ENCODE data around the gene UGT1A8. TPM values are rescaled to one million over a fixed set of nuclear protein-coding genes. Genes with fewer than 3 reads are reported as not detected.

The UGT1A8 gene
- total and polyA plus RNA-seq, 2 experiments from 2014 or later: 0.10 TPM; not detected in 1

DNA sequence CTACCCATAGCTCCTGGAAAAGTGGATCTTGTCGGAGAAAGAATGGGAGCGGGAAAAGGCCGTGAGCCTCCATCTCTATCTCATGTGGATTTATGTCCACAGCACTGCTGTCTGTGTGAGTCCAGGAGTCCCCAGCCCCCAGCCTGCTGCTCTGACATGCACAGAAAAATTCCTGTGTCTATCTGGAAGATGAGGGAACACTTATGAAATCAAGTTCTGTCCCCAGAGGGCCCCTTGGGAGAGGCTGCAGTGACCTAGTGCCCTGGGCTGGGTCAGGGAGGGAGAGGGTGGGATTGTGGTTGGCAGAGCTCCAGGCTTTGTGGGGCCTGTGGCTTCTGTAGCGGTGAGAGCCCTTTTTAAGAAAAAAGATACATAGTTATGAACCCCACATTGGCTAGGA lies 199.3 kb downstream of the UGT1A8 start:
- Histone ChIP-seq H3K9me3 (ENCODE audit: low read depth) (no peaks in the 10 kb centered on the region), H3K27me3 (no peaks in the 10 kb centered on the region), H3K9me2 (replicated peaks; ENCODE audit: insufficient read depth) (no peaks in the 10 kb centered on the region), H4K20me1 (ENCODE audit: insufficient read depth, poor library complexity, severe bottlenecking) (no peaks in the 10 kb centered on the region), H3K4me2 (no peak overlapping the region), H3K4me3 (no peak overlapping the region), H3K27ac (no peak overlapping the region), H2AFZ (no peak overlapping the region), H3K79me2 (no peaks in the 10 kb centered on the region), H3K36me3 (replicated peaks; ENCODE audit: insufficient read depth, low read depth) (no peaks in the 10 kb centered on the region), H3K4me1 (ENCODE audit: insufficient read depth) (peaks cover 10% of the 10 kb centered on the region)
- peak; percentile 20 for DNase-seq (ENCODE audit: low spot score)
- TF ChIP-seq EZH2phosphoT487 (IDR thresholded peaks at IDR 0.05; ENCODE audit: low read depth, severe bottlenecking, unreplicated experiment): no peak
- TF ChIP-seq CTCF (IDR thresholded peaks at IDR 0.05; ENCODE audit: poor library complexity): no peak
- TF ChIP-seq EZH2 (IDR thresholded peaks at IDR 0.05; ENCODE audit: borderline replicate concordance): no peak
- WGBS (ENCODE audit: low lambda C conversion rate, missing lambda C conversion rate): 85% methylated on average over 4 of the region's 4 CpGs

GRCh38 chr2:233817361-233817911 lies 200.0 kb downstream of the UGT1A8 start:
- no peaks in the 10 kb centered on the region for H4K20me1 ChIP-seq (ENCODE audit: insufficient read depth, poor library complexity, severe bottlenecking)
- H3K79me2 ChIP-seq: no peaks in the 10 kb centered on the region
- no peaks in the 10 kb centered on the region for H3K27me3 ChIP-seq
- no peak for DNase-seq (ENCODE audit: low spot score)
- no peaks in the 10 kb centered on the region for H3K9me2 ChIP-seq (replicated peaks; ENCODE audit: insufficient read depth)
- TF ChIP-seq EZH2phosphoT487 (IDR thresholded peaks at IDR 0.05; ENCODE audit: low read depth, severe bottlenecking, unreplicated experiment) (no peak), CTCF (IDR thresholded peaks at IDR 0.05; ENCODE audit: poor library complexity) (no peak), EZH2 (IDR thresholded peaks at IDR 0.05; ENCODE audit: borderline replicate concordance) (no peak)
- no peak overlapping the region for H3K4me3 ChIP-seq
- no peak overlapping the region for H3K27ac ChIP-seq
- no peak overlapping the region for H2AFZ ChIP-seq
- H3K4me1 ChIP-seq (ENCODE audit: insufficient read depth): peaks cover 10% of the 10 kb centered on the region
- no peaks in the 10 kb centered on the region for H3K9me3 ChIP-seq (ENCODE audit: low read depth)
- WGBS (ENCODE audit: low lambda C conversion rate, missing lambda C conversion rate): 85% methylated on average over 3 of the region's 3 CpGs
- no peaks in the 10 kb centered on the region for H3K36me3 ChIP-seq (replicated peaks; ENCODE audit: insufficient read depth, low read depth)
- no peak overlapping the region for H3K4me2 ChIP-seq

DNA sequence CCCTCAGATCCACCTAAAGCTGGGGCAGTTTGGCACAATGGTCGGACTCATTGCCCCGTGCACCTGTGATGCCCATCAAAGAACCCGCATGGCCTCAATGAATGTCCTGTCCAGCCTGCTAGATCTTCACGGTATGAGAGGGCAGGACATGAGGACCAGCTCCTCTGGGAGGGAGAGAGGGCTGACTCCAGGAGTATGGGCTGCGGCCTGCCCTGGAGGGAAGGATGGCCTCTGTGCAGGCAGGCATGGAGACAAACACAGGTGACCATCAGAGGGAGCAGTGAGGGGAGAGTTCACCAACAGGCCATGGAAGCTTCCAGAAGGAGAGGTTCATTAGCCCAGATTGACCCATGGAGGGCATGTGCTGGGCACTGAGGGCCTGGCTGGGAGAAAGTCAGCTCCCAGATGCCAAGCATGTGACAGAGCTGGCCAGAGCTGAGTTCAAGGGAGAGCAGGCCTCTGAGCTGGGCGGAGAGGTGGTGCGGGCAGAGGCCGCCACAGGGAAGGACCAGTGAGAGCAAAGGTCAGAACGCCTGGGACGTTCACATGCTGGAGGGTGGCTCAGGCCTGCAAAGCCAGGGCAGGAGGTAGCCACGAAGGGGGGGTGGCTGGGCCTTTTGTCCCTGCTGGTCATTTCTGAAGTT lies 200.7 kb downstream of the UGT1A8 start:
- 89% methylated on average over 11 of the region's 11 CpGs for WGBS (ENCODE audit: low lambda C conversion rate, missing lambda C conversion rate)
- Histone ChIP-seq H4K20me1 (ENCODE audit: insufficient read depth, poor library complexity, severe bottlenecking) (no peaks in the 10 kb centered on the region), H3K27ac (no peak overlapping the region), H3K4me3 (no peak overlapping the region), H3K27me3 (no peaks in the 10 kb centered on the region), H3K4me1 (ENCODE audit: insufficient read depth) (peaks cover 10% of the 10 kb centered on the region), H3K36me3 (replicated peaks; ENCODE audit: insufficient read depth, low read depth) (no peaks in the 10 kb centered on the region), H3K9me2 (replicated peaks; ENCODE audit: insufficient read depth) (no peaks in the 10 kb centered on the region), H3K79me2 (no peaks in the 10 kb centered on the region), H3K4me2 (no peak overlapping the region), H3K9me3 (ENCODE audit: low read depth) (no peaks in the 10 kb centered on the region), H2AFZ (no peak overlapping the region)
- TF ChIP-seq EZH2 (IDR thresholded peaks at IDR 0.05; ENCODE audit: borderline replicate concordance) (no peak), EZH2phosphoT487 (IDR thresholded peaks at IDR 0.05; ENCODE audit: low read depth, severe bottlenecking, unreplicated experiment) (no peak), CTCF (IDR thresholded peaks at IDR 0.05; ENCODE audit: poor library complexity) (no peak)
- no peak for DNase-seq (ENCODE audit: low spot score)

Measured in hepatocyte (in vitro differentiated cells).